ENCODE data around the gene ITGB2. TPM values are rescaled to one million over a fixed set of nuclear protein-coding genes. Genes with fewer than 3 reads are reported as not detected.

ITGB2 gene
- total RNA-seq, 1 donor from 2014 or later: 4.9 TPM

DNA sequence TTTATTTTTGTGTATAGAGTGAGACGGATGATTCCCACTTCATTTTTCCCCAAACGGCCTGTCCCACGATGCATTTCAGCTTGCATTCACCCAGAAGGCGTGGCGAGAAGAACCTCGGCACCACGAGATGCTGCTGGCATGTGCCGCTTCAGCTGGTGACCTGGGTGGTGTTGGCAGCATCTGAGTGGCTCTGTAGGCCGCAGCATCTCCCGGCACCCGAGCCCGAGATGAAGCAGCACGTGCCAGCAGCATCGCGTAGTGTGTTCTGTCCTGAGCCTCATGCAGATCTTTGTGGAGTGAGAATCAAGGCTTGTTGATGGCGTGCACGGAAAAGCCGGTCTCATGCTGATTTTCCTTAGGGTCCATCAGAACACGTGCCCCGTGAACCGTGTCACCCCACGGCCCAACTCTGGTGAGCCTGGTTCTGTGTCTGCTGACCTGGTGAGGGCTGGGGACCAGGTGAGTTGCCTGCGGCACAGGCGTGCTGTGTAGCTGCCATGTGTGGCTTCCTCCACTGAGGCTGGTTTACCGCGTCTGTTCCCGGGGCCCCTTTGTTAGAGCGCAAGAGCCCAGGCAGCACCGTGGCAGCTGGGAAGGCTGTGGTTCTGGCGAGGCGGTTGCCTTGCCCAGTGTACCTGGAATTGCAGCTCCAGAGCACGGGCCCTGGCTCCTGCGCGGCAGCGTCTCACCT, 35.8 kb upstream of the ITGB2 start:
- no peak for FAIRE-seq
- no peak for DNase-seq (ENCODE audit: low spot score in 2 of 2)

- FAIRE-seq (no peak), DNase-seq (ENCODE audit: low spot score in 2 of 2) (no peak)
Measured at GRCh38 chr21:44955798-44956175, 35.1 kb upstream of the ITGB2 start.

- no peak for FAIRE-seq
- no peak for DNase-seq (ENCODE audit: low spot score in 2 of 2)
Measured at GRCh38 chr21:44955141-44955797, 34.6 kb upstream of the ITGB2 start.

DNA sequence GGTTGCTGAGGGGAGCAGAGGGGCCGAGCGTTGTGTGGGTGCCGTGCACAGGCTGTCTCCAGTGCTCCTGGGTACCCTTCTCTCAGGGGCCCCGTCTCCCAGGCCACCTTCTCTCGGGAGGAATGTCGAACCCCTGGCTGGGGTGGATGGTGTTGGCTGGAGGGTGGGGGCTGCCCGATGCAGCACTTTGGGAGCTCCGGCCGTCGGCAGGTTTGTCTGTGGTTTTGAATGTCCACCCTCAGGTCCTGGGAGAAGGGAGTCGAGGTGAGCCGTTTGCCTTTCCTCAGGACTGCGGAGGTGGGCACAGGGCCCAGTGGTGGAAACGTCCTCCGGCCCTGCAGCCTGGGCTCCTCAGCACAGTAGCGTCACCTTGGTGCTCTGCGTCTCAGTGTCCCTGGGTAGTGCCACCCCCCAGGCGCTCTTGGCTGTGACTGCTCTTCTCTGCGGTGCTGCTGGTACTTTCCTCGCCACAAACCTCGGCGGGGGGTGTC, 33.6 kb upstream of the ITGB2 start:
- DNase-seq (ENCODE audit: low spot score in 2 of 2) (no peak), FAIRE-seq (no peak)

- DNase-seq (ENCODE audit: low spot score in 2 of 2) (no peak), FAIRE-seq (no peak)
Measured at GRCh38 chr21:44953628-44954021, 32.9 kb upstream of the ITGB2 start.

DNA sequence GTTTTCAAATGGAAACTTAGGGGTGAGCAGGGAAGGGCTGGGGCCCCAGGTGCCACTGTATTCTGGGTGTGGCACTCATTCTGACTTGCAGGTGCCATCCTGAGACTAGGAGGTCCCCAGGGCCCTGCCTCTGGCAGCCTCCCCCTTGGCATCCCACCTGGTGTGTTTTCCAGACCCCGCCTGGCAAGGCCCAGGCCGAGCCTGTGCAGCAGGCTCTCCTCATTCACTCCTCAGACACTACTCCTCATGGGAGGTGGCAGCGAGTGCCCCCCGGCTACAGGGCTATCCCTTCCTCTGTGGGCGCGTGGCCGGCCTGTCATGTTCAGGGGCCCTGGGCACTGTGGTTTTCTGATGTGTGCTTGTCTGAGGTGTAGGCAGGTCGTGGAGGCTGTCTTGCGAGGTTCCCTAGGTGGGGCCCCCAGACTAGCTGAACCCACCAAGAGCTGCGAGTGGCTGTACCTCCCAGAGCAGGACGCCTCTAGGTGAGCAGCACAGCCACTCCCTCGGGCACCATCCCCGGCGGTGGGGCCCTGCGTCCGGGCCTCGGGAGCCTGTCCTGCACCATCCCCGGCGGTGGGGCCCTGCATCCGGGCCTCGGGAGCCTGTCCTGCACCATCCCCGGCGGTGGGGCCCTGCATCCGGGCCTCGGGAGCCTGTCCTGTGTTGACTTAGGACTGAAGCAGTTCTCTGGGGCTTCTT, 32.4 kb upstream of the ITGB2 start:
- FAIRE-seq (no peak), DNase-seq (ENCODE audit: low spot score in 2 of 2) (no peak)

- no peak for FAIRE-seq
- DNase-seq (ENCODE audit: low spot score in 2 of 2): no peak
Measured at GRCh38 chr21:44952116-44952928, 31.6 kb upstream of the ITGB2 start.

DNA sequence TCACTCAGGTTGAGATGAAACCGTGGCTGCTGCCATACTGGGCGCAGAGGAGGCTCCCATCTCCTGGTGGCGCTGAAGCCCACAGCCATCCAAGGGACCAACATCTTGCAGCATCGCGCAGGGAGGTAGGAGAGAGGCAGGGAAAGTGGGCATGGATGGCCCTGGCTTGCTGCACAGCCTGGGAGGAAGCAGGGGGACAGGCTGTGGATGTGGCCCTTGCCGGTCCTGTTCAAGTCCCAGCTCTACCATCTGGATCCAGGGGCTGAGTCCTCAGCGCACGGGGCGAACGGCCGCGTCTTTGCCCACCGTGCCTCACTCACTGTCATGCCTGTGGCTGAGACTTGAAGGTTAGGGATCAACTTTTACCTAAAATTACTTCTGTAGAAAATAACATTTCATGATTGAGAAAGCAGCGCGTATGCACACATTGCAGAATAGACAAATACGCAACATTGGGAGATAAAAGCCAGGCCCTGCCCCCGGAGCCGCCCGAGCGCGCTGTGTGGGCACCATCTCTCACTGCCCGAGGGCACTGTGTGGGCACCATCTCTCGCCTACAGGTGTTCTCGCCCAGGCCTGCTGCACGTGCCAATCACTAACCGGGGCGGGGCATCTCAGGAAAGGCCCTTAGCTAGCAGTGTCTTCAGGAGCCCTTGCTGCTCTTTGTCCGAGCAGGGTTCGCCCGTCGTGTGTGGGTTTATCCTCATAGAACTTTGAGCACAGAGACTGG, 30.7 kb upstream of the ITGB2 start:
- DNase-seq (ENCODE audit: low spot score in 2 of 2): no peak

DNA sequence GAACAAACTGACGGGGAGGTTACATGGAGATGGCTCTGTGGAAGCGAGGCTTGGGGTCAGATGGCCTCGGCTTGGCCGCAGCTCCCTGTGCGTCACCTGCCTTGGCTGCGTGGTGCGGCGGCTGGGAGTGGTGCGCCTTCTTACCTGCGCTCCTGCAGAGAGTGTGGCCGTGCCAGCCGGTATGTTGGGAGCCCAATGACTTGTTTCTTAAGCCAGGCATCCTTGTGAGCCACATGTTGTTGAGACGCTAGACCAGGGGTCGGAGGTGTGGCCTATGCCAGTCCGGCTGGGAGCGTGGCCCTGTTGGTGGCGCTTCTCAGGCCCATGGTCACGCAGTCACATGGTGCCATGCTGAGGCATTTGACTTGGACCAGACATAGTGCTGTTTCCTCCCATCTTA, 29.7 kb upstream of the ITGB2 start:
- FAIRE-seq (no peak), DNase-seq (ENCODE audit: low spot score in 2 of 2) (no peak)

More for the DNA sequence above, 30.7 kb upstream of the ITGB2 start:
- no peak for FAIRE-seq

GRCh38 chr21:44949779-44950198, 29.1 kb upstream of the ITGB2 start:
- DNase-seq (ENCODE audit: low spot score in 2 of 2): peak; percentile 80 to 90
- FAIRE-seq: no peak

- FAIRE-seq (no peak), DNase-seq (ENCODE audit: low spot score in 2 of 2) (no peak)
Measured at GRCh38 chr21:44949161-44949778, 28.6 kb upstream of the ITGB2 start.

DNA sequence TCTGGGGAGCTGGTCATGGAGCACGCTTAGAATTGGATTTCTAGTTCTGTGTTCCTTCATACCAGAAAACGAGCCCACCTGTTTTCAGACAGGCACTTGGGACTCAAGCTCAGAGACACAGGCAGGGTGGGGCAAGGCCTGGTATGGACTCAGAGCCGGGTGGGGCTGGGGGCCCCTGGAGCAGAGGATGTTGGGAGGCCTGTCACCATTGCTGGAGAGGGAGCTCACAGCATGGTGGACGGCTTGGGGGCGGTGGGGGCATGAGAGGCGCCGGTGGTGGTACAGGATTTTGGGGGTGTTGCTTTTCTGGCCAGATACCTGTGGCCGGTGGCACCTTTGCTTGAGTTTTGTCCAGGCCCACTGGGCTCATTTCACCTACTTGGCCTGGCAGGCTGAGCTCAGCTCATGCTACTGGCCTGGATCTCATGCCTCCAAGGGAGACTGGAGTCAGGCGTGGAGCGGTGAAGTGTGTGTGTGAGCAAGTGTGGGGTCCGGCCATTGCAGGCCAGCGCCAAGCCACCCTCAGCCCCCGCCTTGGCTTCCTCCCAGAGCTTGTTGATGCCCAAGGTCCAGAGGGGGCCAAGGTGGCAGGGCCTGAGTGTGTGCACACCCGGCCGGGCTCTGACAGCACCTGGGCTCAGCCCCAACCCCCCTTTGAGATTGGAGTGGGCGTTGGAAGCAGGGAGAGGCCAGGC, 27.9 kb upstream of the ITGB2 start:
- FAIRE-seq (no peak), DNase-seq (ENCODE audit: low spot score in 2 of 2) (no peak)

DNA sequence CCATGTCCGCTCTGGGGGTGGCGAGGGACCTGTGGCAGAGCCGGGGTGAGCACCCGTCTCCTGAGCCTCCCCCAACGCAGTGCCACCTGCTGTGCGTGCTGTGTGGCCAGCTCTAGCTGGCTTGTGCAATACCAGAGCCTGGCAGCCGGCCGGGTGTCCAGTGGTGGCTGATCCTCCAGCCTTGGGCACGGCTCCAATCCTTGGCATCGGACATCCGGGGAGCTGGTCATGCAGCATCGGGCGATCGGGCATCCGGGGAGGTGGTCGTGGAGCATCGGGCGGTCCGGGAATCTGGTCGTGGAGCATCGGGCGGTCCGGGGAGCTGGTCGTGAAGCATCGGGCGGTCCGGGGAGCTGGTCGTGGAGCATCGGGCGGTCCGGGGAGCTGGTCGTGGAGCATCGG, 27.2 kb upstream of the ITGB2 start:
- DNase-seq (ENCODE audit: low spot score in 2 of 2) (no peak), FAIRE-seq (no peak)

DNA sequence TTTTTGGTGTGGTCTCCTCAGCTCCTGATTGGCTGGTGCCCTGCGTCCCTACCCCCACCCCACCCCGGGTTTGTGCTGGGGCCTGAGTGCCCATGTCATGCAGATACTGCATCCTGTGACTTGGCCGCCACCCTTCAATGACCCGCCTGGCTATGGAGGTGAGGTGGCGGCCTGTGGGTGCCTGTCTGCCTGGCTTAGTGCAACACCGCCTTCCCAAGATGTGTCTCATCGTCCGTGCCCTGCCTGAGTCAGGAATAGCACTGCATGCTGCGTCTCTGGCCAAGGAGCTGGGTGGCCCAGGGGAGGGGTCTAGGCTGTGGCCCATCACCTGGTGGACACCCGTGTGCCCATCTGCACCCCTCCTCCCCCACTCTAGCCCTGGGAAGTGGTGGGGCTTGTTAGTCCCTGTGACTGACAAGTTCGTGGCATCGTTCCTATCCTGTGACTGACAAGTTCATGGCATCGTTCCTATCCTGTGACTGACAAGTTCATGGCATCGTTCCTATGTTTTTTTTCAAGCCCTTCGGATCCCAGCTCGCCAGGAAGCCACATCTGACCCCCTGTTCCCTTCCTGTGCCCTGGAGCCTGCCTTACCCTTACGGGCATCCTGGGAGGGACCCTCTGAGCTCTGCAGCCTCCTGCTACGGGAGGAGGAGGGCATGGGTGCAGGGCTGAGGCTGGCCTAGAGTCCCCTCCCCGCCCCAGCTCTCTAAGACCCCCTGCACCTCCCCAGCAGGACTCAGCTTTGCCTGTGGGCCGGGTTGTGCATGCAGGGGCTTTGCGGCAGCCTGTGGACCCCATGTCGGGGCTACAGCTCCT, 26.6 kb upstream of the ITGB2 start:
- FAIRE-seq (no peak), DNase-seq (ENCODE audit: low spot score in 2 of 2) (no peak)

DNA sequence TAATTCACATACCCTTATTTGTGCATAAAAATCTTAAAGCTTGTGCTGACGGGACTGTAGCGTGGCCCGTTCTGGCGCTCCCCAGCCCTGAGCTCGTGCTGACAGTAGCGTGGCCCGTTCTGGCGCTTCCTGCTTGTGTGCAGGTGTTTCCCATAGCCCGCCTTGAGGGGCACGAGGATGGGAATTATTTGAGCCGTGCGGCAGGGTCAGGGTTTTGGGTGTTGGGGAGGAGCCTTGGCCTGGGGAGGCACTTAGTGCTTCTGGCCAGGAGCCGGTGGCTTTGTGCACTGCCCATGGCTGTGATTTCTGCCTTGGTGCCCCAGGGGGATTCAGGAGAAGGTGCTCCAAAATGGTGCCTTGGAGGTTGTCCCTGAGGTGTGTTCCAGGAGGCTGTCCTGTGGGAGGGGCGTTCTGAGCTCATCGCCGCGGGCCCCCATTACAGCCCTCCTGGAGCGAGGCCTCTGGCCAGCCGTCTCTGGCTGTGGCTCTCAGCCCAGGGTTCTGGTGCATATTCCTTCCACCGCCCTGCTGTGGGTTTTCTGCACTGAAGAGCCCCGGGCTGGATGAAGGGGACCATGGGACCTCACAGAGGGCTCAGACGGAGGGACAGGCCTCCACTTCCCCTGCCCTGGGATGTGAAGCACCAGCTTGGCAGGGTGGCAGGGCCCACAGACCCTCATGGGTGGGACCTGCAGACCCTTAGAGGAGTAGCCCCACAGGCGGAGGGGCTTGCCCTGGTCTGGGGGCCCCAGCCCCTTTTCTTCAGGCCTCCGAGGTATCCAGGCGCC, 25.7 kb upstream of the ITGB2 start:
- FAIRE-seq (no peak), DNase-seq (ENCODE audit: low spot score in 2 of 2) (no peak)

GRCh38 chr21:44944596-44944995, 23.9 kb upstream of the ITGB2 start:
- DNase-seq (ENCODE audit: low spot score in 2 of 2): no peak
- no peak for FAIRE-seq

Data from frontal cortex (tissue), 4 donors.